GM12878 (cell line): ENCODE data around the gene CLEC4M. TPM values are rescaled to one million over a fixed set of nuclear protein-coding genes. Genes with fewer than 3 reads are reported as not detected.

Experiments
- ATAC-seq: fragments of 200-7000 bp; cut with Tn5 transposase; 3 replicates; pipeline ENCODE4 v1.9.1; 2020; ENCODE audit warnings: mild to moderate bottlenecking, moderate library complexity
- BruUV-seq: library from RNA; stranded (reverse); fragments of 400-500 nt; replicated peaks from 2 replicates; lab custom pipeline; 2021; lab: Mats Ljungman, UMichigan
- CTCF ChIA-PET: fragments of 300-600 bp; sonication (Branson Sonifier 250); formaldehyde crosslinking; extraction: SDS; loops from one replicate; lab custom pipeline; 2021; ENCODE audit warnings: inconsistent platforms; lab: Yijun Ruan, JAX
- POLR2A ChIA-PET: fragments of 350-600 bp; formaldehyde crosslinking; extraction: SDS; loops from one replicate; lab custom pipeline; 2021; ENCODE audit warnings: inconsistent platforms; lab: Charles Lee
- RAD21 ChIA-PET: fragments of 300-600 bp; sonication (Branson Sonifier 250); formaldehyde crosslinking; loops from one replicate; lab custom pipeline; 2023; ENCODE audit warnings: antibody characterized with exemption; ENCODE audit not compliant: unreplicated experiment; lab: Charles Lee
- SMC1A ChIA-PET: fragments of 300-600 bp; sonication (Branson Sonifier 250); formaldehyde crosslinking; loops from one replicate; lab custom pipeline; 2023; ENCODE audit not compliant: unreplicated experiment, uncharacterized antibody; lab: Charles Lee
- DNase-seq: peaks from one replicate; pipeline ENCODE4 v3.0.0-alpha.2; 2011; ENCODE audit warnings: low read depth, low spot score
- FAIRE-seq: peaks from 3 replicates; lab custom pipeline; 2011; peaks lifted over from hg19 to GRCh38; lab: Jason Lieb, UNC
- H2AFZ ChIP-seq: 2 replicates; pipeline ENCODE4 v1.6.0; 2011; ENCODE audit warnings: low read depth, low read length, control low read depth; ENCODE audit not compliant: control insufficient read depth
- H3K27ac ChIP-seq: 2 replicates; pipeline ENCODE4 v1.5.1; 2011; ENCODE audit warnings: control low read depth; ENCODE audit not compliant: control insufficient read depth, insufficient read depth
- H3K27me3 ChIP-seq, 2 experiments: replicated peaks in 1 of 2; 2 replicates each; pipeline versions ENCODE4 v1.6.0 to v1.6.1; 2011; ENCODE audit warnings: low read length in 1 of 2; ENCODE audit not compliant: control insufficient read depth in 2 of 2, insufficient read depth in 2 of 2
- H3K36me3 ChIP-seq, 2 experiments: 2 replicates each; pipeline ENCODE4 v1.5.1; 2011; ENCODE audit warnings: low read length in 1 of 2; ENCODE audit not compliant: control insufficient read depth in 2 of 2, insufficient read depth in 2 of 2
- H3K4me1 ChIP-seq: 2 replicates; pipeline ENCODE4 v1.6.1; 2011; ENCODE audit warnings: mild to moderate bottlenecking, low read length, moderate library complexity, mixed read lengths; ENCODE audit not compliant: control insufficient read depth, insufficient read depth
- H3K4me2 ChIP-seq: 2 replicates; pipeline ENCODE4 v1.6.0; 2011; ENCODE audit warnings: control low read depth; ENCODE audit not compliant: control insufficient read depth, insufficient read depth
- H3K4me3 ChIP-seq: fragments of 200-600 bp; sonication (generic); 2 replicates; pipeline ENCODE4 v1.5.1; 2016
- H3K79me2 ChIP-seq: 2 replicates; pipeline ENCODE4 v1.6.0; 2011; ENCODE audit warnings: low read length; ENCODE audit not compliant: control insufficient read depth, insufficient read depth
- H3K9ac ChIP-seq: 2 replicates; pipeline ENCODE4 v1.8.0; 2011; ENCODE audit warnings: low read length, control low read depth, mixed read lengths; ENCODE audit not compliant: control insufficient read depth, insufficient read depth
- H3K9me3 ChIP-seq: replicated peaks from 3 replicates; pipeline ENCODE4 v1.5.1; 2011; ENCODE audit warnings: mild to moderate bottlenecking, low read length; ENCODE audit not compliant: control insufficient read depth, insufficient read depth
- H4K20me1 ChIP-seq: 2 replicates; pipeline ENCODE4 v1.6.0; 2011; ENCODE audit not compliant: control insufficient read depth, insufficient read depth
- BMI1 ChIP-seq: fragments of 450-650 bp; IDR thresholded peaks from 2 replicates; pipeline ENCODE4 v1.6.1; 2016; ENCODE audit warnings: mild to moderate bottlenecking, moderate library complexity, borderline replicate concordance
- EED ChIP-seq: sonication (generic); IDR thresholded peaks from 2 replicates; pipeline ENCODE4 v1.6.1; 2016; ENCODE audit warnings: antibody characterized with exemption, low read depth
- JUNB ChIP-seq: IDR thresholded peaks from 2 replicates; pipeline ENCODE4 v1.6.1; 2016; ENCODE audit warnings: antibody characterized with exemption, mild to moderate bottlenecking
- MYC ChIP-seq: IDR thresholded peaks from 2 replicates; pipeline ENCODE4 v1.6.1; 2011; ENCODE audit warnings: mild to moderate bottlenecking, low read length, moderate library complexity, inconsistent platforms; ENCODE audit not compliant: insufficient read depth, insufficient replicate concordance, insufficient read length, severe bottlenecking
- NBN ChIP-seq: fragments of 450-650 bp; IDR thresholded peaks from 2 replicates; pipeline ENCODE4 v1.6.1; 2016
- NR2F1 ChIP-seq: fragments of 450-650 bp; conservative IDR thresholded peaks from 2 replicates; pipeline ENCODE4 v1.6.1; 2017; ENCODE audit warnings: mild to moderate bottlenecking
- PAX5 ChIP-seq: IDR thresholded peaks from 2 replicates; pipeline ENCODE4 v1.6.1; 2011; ENCODE audit warnings: low read depth, low read length, borderline replicate concordance
- SIN3A ChIP-seq: IDR thresholded peaks from 2 replicates; pipeline ENCODE4 v1.6.1; 2012; ENCODE audit warnings: low read depth, low read length, improper control_type of control experiment
- SMAD5 ChIP-seq: IDR thresholded peaks from 2 replicates; pipeline ENCODE4 v1.6.1; 2016; ENCODE audit warnings: antibody characterized with exemption, low read depth
- SP1 ChIP-seq: IDR thresholded peaks from one replicate; pipeline ENCODE4 v1.6.1; 2011; ENCODE audit warnings: low read depth, low read length
- TARDBP ChIP-seq: IDR thresholded peaks from 2 replicates; pipeline ENCODE4 v1.6.1; 2016; ENCODE audit warnings: borderline replicate concordance
- ZNF384 ChIP-seq: IDR thresholded peaks from 2 replicates; pipeline ENCODE4 v1.6.1; 2012; ENCODE audit warnings: low read depth, mild to moderate bottlenecking, low read length, improper control_type of control experiment, borderline replicate concordance
- WGBS: methylation state at CpG from one replicate; pipeline ENCODE4 v1.1.6; 2016; ENCODE audit warnings: low lambda C conversion rate; ENCODE audit not compliant: insufficient replicate concordance, insufficient coverage; ENCODE audit errors: missing lambda C conversion rate; 5-methylcytosine and 5-hydroxymethylcytosine counted together
- in situ Hi-C: fragments of 300-500 bp; cut with MboI; formaldehyde crosslinking; loops from 9 replicates; pipeline ENCODE4 v1.14.3; 2018; ENCODE audit warnings: mixed read lengths
- intact Hi-C: fragments of 100-400 bp; cut with micrococcal nuclease; formaldehyde crosslinking; loops from one replicate; pipeline ENCODE4 v1.14.2; 2022; ENCODE audit not compliant: unreplicated experiment
- polyA plus RNA-seq, 11 experiments: library from polyadenylated mRNA; depleted of rRNA in 4 of 11; unstranded in 6 of 11; stranded (reverse) in 5 of 11; fragments of >200 nt; fragmentation: Nextera tagmentation in 4 of 11; fragmentation: Illumina TruSeq in 1 of 11; extraction: Ambion mirVana in 4 of 11; extraction: Trizol in 1 of 11; gene quantifications; 1 replicate in 1 of 11; 2 replicates in 10 of 11; pipeline versions ENCODE4 v1.2.1 to v1.2.3, GENCODE V29; 2011 to 2016; ENCODE audit warnings: inconsistent platforms in 2 of 11, missing spikeins in 2 of 11, low read depth in 1 of 11
- total RNA-seq, 4 experiments: library from RNA; depleted of rRNA in 3 of 4; stranded (reverse); fragments of >200 nt in 3 of 4; fragmentation: Illumina TruSeq in 1 of 4; extraction: Trizol in 1 of 4; gene quantifications; 2 replicates each; pipeline versions ENCODE4 v1.2.1 to v1.2.3, GENCODE V29; 2013 to 2021
- TF ChIP-seq, protein P1 (sequence below): IDR thresholded peaks from 2 replicates; pipeline ENCODE4 v1.6.1; 2012; ENCODE audit warnings: low read length, inconsistent platforms
- TF ChIP-seq, protein P2 (sequence below): fragments of 450-650 bp; IDR thresholded peaks from 2 replicates; pipeline ENCODE4 v1.6.1; 2017; ENCODE audit warnings: mild to moderate bottlenecking, moderate library complexity

Gene CLEC4M
- total and polyA plus RNA-seq, 10 of the 15 experiments (the other 5 are each of a cell fraction or from before 2014, with no cell fraction given), result 0.11 to 0.42 (median 0.25) TPM; not detected in 1

DNA sequence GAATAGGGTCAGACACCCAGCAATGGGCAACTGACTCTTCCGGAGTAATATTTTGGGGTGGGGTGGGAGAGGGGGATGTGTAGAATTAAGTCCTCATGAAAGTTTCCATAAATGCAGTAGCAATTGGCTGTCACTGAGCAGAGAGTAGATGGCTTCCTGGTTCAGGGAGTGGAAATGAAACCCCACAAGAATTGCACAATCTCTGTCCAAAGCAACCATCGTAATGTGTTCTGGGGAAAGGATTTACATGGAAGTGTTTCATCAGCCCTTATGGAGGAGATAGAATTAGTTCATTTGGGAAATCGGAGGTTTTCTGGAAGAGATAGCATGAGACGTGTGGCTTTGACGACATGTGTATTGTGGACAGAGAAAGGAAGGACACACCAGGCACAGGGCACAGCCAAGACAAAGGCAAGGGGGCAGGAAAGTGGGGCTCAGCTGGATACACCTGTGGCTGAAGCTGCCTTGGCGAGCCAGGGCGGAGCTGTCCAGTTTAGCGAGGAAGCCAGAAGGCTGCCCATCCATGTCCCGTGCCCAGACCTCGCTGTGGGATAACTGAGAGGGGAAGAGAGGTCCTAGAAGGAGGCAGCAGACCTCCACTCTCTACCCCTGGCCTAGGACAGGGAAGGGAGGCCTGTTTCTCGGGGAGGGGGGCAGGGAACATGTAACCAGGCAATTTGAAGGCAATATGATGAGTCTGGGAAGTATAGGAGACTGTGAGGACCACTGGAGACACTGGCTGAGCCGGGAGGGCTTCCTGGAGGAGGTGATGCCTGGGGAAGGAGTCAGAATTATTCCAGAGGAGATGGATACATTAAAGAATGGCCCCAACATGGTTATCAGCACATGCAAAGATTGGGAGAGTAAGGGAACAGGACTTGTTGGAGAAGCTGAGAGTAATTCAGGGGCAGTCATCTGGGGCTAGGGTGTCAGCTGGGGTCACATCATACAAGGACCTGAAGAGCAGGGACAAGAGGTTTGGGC lies 28.5 kb upstream of the CLEC4M start:
- Histone ChIP-seq H3K36me3 (no peaks in the 10 kb centered on the region), H2AFZ (no peak overlapping the region), H3K4me2 (no peak overlapping the region), H4K20me1 (no peaks in the 10 kb centered on the region), H3K27ac (no peak overlapping the region), H3K4me3 (no peak overlapping the region), H3K79me2 (no peaks in the 10 kb centered on the region), H3K9ac (no peak overlapping the region), H3K9me3 (no peaks in the 10 kb centered on the region), H3K4me1 (no peaks in the 10 kb centered on the region; the same call in none of the 2 replicates), H3K27me3 (peaks cover 4% of the 10 kb centered on the region in 2 experiments; a peak in 3 of 4 replicates)
- TF ChIP-seq SMAD5 (no peak), TARDBP (no peak), SP1 (no peak), JUNB (no peak), EED (no peak), NR2F1 (no peak), BMI1 (no peak), SIN3A (no peak), PAX5 (no peak), NBN (no peak), ZNF384 (no peak), MYC (no peak)
- TF ChIP-seq, protein P1, sequence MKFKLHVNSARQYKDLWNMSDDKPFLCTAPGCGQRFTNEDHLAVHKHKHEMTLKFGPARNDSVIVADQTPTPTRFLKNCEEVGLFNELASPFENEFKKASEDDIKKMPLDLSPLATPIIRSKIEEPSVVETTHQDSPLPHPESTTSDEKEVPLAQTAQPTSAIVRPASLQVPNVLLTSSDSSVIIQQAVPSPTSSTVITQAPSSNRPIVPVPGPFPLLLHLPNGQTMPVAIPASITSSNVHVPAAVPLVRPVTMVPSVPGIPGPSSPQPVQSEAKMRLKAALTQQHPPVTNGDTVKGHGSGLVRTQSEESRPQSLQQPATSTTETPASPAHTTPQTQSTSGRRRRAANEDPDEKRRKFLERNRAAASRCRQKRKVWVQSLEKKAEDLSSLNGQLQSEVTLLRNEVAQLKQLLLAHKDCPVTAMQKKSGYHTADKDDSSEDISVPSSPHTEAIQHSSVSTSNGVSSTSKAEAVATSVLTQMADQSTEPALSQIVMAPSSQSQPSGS, result no peak
- TF ChIP-seq, protein P2, sequence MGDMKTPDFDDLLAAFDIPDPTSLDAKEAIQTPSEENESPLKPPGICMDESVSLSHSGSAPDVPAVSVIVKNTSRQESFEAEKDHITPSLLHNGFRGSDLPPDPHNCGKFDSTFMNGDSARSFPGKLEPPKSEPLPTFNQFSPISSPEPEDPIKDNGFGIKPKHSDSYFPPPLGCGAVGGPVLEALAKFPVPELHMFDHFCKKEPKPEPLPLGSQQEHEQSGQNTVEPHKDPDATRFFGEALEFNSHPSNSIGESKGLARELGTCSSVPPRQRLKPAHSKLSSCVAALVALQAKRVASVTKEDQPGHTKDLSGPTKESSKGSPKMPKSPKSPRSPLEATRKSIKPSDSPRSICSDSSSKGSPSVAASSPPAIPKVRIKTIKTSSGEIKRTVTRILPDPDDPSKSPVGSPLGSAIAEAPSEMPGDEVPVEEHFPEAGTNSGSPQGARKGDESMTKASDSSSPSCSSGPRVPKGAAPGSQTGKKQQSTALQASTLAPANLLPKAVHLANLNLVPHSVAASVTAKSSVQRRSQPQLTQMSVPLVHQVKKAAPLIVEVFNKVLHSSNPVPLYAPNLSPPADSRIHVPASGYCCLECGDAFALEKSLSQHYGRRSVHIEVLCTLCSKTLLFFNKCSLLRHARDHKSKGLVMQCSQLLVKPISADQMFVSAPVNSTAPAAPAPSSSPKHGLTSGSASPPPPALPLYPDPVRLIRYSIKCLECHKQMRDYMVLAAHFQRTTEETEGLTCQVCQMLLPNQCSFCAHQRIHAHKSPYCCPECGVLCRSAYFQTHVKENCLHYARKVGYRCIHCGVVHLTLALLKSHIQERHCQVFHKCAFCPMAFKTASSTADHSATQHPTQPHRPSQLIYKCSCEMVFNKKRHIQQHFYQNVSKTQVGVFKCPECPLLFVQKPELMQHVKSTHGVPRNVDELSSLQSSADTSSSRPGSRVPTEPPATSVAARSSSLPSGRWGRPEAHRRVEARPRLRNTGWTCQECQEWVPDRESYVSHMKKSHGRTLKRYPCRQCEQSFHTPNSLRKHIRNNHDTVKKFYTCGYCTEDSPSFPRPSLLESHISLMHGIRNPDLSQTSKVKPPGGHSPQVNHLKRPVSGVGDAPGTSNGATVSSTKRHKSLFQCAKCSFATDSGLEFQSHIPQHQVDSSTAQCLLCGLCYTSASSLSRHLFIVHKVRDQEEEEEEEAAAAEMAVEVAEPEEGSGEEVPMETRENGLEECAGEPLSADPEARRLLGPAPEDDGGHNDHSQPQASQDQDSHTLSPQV, result no peak
- whole genome bisulfite sequencing, result 67% methylated on average over 11 of the region's 12 CpGs
- SMC1A ChIA-PET, result no interaction called here
- FAIRE-seq (no peak), ATAC-seq (no peak), DNase-seq (no peak)
- RAD21 ChIA-PET, result no interaction called here
- in situ Hi-C loops, result no loop called here
- POLR2A ChIA-PET, result no interaction called here
- intact Hi-C loops, result no loop called here
- CTCF ChIA-PET, result no interaction called here
- BruUV-seq, result no TSS peak
